Measurements from ENCODE around the gene GRPR. TPM values are rescaled to one million over a fixed set of nuclear protein-coding genes. Genes with fewer than 3 reads are reported as not detected.
"Not testable (repeated sequence)": the region's sequence is repeated elsewhere in the genome, so short reads cannot be mapped to it uniquely, and the experiment has no call there.

The GRPR gene
- total RNA-seq, 3 donors from 2014 or later = 0.19 to 3.5 TPM; not detected in 1

DNA sequence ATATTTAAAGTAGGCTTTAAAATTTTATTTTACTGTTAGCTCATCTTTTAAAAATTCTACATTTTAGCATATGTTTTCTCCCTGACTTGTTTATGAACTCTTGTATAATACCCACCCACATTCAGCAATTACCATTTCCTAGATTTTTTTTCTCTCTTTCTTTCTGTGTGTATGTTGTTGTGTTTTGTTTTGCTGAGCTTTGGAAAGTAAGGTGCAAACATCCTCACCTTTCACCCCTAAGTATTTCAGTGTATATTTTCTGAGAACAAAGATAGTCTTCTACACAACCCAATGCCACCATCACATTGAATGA is 18.8 kb downstream of the GRPR start:
- ATAC-seq (no peak), DNase-seq (no peak)
- H3K9me3 ChIP-seq = no peaks in the 10 kb centered on the region
- H3K4me3 ChIP-seq = no peak overlapping the region
- intact Hi-C loops (cut with DNase I, micrococcal nuclease) = no loop called here
- H3K4me1 ChIP-seq (ENCODE audit: low read depth) = no peaks in the 10 kb centered on the region
- no peak for TF ChIP-seq CTCF (IDR thresholded peaks at IDR 0.05)
- H3K36me3 ChIP-seq (ENCODE audit: low read depth) = no peaks in the 10 kb centered on the region

- no peaks in the 10 kb centered on the region for H3K36me3 ChIP-seq (ENCODE audit: low read depth)
- DNase-seq = no peak
- no peak overlapping the region for H3K4me3 ChIP-seq
- intact Hi-C loops (cut with DNase I, micrococcal nuclease) = no loop called here
- TF ChIP-seq CTCF (IDR thresholded peaks at IDR 0.05) = no peak
- no peaks in the 10 kb centered on the region for H3K9me3 ChIP-seq
- no peaks in the 10 kb centered on the region for H3K4me1 ChIP-seq (ENCODE audit: low read depth)
- ATAC-seq = no peak
Measured at GRCh38 chrX:16143968-16144367, 20.6 kb downstream of the GRPR start.

DNA sequence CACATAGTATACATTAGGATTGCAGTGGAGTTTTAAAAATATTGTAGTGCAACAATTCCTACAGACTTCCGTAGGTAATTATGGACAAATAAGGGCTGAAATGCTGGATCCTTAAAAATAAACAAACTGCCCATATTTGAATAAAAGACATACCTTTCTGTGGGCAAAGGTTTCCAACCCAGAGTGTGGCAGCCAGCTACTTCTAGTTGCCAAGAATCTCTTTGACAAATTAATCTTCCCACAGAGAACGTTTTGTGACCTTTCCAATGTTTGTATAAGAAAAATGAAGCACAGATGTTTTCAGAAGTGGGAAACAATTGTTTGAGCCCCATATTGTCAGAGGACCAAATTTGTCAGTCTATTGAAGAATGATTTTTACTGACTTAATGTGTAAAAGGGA is 21.1 kb downstream of the GRPR start:
- no peak for TF ChIP-seq CTCF (IDR thresholded peaks at IDR 0.05)
- Histone ChIP-seq H3K9me3 (no peaks in the 10 kb centered on the region), H3K4me3 (no peak overlapping the region), H3K4me1 (ENCODE audit: low read depth) (no peaks in the 10 kb centered on the region), H3K36me3 (ENCODE audit: low read depth) (no peaks in the 10 kb centered on the region)
- no peak for ATAC-seq
- DNase-seq = no peak
- intact Hi-C loops (cut with DNase I, micrococcal nuclease) = no loop called here

GRCh38 chrX:16145093-16145492 is 21.7 kb downstream of the GRPR start:
- ATAC-seq; H3K4me1 ChIP-seq (ENCODE audit: low read depth); H3K4me3 ChIP-seq; H3K9me3 ChIP-seq; H3K36me3 ChIP-seq (ENCODE audit: low read depth); intact Hi-C loops (cut with DNase I, micrococcal nuclease); DNase-seq: not testable (repeated sequence)

GRCh38 chrX:16145656-16146055 is 22.3 kb downstream of the GRPR start:
- H3K36me3 ChIP-seq (ENCODE audit: low read depth) = no peaks in the 10 kb centered on the region
- no peak overlapping the region for H3K4me3 ChIP-seq
- no peaks in the 10 kb centered on the region for H3K4me1 ChIP-seq (ENCODE audit: low read depth)
- no peaks in the 10 kb centered on the region for H3K9me3 ChIP-seq
- no peak for TF ChIP-seq CTCF (IDR thresholded peaks at IDR 0.05)
- intact Hi-C loops (cut with DNase I, micrococcal nuclease) = no loop called here
- no peak for ATAC-seq
- no peak for DNase-seq

DNA sequence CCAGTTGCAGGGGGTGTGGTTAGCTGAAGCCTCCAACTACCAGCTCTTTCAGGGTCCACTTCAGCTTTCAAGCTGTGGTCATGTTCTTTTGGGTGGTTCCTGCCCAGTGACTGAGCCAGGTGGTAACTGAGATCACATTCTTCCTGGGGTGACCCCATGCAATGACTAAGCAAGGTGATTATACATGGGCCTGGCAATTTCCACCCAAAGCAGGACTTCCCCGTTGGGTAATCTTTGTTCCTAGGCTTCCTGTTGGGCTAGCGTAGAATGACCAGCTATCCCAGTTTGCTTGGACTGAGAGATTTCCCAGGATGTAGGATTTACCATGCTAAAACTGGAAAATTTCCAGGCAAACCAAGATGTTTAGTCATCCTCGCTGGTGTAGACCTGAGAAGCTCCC is 25.5 kb downstream of the GRPR start:
- DNase-seq (no peak), ATAC-seq (no peak)
- H3K4me3 ChIP-seq = no peak overlapping the region
- no peaks in the 10 kb centered on the region for H3K9me3 ChIP-seq
- intact Hi-C loops (cut with DNase I, micrococcal nuclease) = no loop called here
- H3K4me1 ChIP-seq (ENCODE audit: low read depth) = no peaks in the 10 kb centered on the region
- TF ChIP-seq CTCF (IDR thresholded peaks at IDR 0.05) = no peak
- H3K36me3 ChIP-seq (ENCODE audit: low read depth) = no peaks in the 10 kb centered on the region

Data from mucosa of descending colon (tissue), 3 donors.